Measurements from ENCODE around the gene COL6A2. TPM values are rescaled to one million over a fixed set of nuclear protein-coding genes. Genes with fewer than 3 reads are reported as not detected.

The COL6A2 gene
- total RNA-seq, 1 donor: 487 TPM

DNA sequence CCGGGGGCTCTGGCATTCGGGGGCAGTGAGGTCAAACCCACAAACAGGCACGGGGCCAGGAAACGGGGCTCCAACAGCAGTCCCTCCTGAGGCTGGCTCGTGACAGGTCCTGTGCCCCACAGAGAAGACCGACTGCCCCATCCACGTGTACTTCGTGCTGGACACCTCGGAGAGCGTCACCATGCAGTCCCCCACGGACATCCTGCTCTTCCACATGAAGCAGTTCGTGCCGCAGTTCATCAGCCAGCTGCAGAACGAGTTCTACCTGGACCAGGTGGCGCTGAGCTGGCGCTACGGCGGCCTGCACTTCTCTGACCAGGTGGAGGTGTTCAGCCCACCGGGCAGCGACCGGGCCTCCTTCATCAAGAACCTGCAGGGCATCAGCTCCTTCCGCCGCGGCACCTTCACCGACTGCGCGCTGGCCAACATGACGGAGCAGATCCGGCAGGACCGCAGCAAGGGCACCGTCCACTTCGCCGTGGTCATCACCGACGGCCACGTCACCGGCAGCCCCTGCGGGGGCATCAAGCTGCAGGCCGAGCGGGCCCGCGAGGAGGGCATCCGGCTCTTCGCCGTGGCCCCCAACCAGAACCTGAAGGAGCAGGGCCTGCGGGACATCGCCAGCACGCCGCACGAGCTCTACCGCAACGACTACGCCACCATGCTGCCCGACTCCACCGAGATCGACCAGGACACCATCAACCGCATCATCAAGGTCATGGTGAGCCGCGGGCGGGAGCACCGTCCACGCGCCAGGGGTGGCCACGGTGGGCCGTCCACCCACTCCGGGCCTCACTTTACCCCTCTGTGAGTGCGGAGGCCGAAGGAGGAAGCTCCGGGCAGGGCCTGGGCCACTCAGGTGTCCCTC, 14.2 kb downstream of the COL6A2 start:
- TF ChIP-seq, protein P1, sequence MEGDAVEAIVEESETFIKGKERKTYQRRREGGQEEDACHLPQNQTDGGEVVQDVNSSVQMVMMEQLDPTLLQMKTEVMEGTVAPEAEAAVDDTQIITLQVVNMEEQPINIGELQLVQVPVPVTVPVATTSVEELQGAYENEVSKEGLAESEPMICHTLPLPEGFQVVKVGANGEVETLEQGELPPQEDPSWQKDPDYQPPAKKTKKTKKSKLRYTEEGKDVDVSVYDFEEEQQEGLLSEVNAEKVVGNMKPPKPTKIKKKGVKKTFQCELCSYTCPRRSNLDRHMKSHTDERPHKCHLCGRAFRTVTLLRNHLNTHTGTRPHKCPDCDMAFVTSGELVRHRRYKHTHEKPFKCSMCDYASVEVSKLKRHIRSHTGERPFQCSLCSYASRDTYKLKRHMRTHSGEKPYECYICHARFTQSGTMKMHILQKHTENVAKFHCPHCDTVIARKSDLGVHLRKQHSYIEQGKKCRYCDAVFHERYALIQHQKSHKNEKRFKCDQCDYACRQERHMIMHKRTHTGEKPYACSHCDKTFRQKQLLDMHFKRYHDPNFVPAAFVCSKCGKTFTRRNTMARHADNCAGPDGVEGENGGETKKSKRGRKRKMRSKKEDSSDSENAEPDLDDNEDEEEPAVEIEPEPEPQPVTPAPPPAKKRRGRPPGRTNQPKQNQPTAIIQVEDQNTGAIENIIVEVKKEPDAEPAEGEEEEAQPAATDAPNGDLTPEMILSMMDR (IDR thresholded peaks at IDR 0.05; ENCODE audit: insufficient read depth, low read depth, low read length): no peak
- no peak for DNase-seq (ENCODE audit: low read depth)
- H3K4me3 ChIP-seq (ENCODE audit: low read depth, low read length): no peak overlapping the region

DNA sequence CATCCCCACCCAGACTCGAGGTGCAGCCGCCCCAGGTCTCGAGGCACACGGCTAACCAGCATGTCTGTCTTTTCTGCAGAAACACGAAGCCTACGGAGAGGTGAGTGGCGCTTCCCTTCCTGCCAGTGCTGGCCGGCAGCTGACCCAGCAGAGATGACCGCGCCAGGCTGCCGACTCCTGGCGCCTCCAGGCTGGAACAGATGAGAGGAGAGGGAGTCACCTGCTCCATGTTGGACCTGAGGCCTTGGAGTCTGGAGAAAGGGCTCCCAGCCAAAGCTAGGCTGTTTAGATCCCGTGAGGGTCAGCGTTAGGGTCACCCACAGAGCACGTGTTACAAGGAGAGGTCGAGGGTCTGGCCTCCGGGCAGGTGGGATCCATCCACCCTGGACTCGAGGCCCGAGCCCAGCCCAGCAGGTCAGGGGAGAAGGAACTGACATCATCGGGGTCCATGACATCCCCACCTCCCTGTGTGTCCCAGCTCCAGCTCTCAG, 14.9 kb downstream of the COL6A2 start:
- TF ChIP-seq, protein P1 (IDR thresholded peaks at IDR 0.05; ENCODE audit: insufficient read depth, low read depth, low read length): no peak
- DNase-seq (ENCODE audit: low read depth): no peak
- H3K4me3 ChIP-seq (ENCODE audit: low read depth, low read length): no peak overlapping the region

DNA sequence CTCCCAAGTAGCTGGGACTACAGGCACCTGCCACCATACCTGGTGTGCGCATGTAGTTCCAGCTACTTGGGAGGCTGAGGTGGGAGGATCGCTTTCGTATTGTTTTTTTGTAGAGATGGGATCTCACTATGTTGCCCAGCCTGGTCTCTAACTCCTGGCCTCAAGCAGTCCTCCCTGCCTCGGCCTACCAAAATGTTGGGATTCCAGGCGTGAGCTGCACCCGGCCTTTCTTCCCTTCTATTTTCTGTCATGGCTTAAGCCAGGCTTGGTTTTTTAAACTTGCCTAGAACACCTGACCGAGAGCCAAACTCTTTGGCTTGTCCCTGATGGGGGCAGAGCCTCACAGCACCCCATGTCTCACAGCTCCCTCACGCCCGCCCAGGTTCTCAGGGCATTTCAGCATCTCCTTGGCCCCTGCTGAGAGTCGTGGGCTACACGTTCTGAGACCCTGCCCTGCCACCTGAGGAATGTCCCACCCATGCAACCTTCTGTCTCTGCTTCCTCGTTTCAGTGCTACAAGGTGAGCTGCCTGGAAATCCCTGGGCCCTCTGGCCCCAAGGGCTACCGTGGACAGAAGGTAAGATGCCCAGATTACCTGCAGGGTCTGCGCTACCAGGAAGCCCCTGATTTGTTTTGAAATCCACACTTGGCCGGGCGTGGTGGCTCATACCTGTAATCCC, 15.7 kb downstream of the COL6A2 start:
- H3K4me3 ChIP-seq (ENCODE audit: low read depth, low read length): no peak overlapping the region
- TF ChIP-seq, protein P1 (IDR thresholded peaks at IDR 0.05; ENCODE audit: insufficient read depth, low read depth, low read length): no peak
- no peak for DNase-seq (ENCODE audit: low read depth)

DNA sequence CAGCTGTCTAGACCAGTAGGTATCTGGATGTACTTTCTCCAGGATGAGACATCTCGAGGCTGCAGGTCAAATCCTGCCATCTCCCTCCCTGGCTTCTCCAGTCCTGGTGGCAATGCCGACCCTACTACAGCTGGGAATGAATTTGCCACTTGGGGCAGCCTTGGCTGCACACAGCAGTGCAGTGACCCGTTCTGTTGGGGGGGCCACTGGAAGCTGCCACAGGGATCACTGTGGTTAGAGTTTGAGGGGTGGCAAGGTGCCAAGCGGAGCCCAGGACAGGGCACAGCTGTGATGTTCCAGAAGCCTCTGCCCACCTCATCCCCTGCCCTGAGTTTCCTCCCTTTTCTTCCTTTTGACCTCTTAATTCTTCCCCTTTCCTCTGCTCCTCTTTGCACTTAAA, 17.1 kb downstream of the COL6A2 start:
- DNase-seq (ENCODE audit: low read depth): no peak
- H3K4me3 ChIP-seq (ENCODE audit: low read depth, low read length): no peak overlapping the region
- TF ChIP-seq, protein P1 (IDR thresholded peaks at IDR 0.05; ENCODE audit: insufficient read depth, low read depth, low read length): no peak

DNA sequence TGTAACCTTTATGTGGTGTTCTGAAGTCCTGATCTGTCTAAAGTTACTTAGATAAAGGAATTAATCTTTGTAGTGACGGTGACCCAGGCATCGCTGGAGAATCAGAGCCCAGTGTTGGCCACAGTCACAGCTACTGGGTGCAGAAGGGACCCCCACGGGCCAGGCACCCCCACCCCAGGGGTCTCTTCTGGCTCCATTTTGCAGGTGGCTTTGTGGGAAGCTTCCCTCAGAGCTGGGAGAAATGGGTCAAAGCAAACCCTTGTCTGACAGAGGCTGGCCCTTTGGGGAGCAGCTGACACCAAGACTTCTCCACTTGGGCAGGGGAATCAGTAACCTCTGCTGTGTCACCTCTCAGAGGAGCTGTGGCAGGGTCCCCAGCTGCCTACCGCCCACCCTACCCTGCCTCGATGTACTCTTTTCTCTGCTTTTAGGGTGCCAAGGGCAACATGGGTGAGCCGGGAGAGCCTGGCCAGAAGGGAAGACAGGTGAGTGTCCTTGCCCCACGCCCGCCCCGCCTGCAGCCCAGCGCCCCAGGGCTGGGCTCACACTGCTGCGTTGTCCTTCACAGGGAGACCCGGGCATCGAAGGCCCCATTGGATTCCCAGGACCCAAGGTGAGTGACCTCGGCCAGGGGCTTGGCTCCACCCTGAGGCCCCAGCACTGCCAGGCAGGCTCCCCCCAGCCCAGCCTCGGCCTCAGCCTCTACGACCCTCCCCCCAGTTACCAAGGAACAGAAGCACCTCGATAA, 17.7 kb downstream of the COL6A2 start:
- no peak for DNase-seq (ENCODE audit: low read depth)
- no peak overlapping the region for H3K4me3 ChIP-seq (ENCODE audit: low read depth, low read length)
- TF ChIP-seq, protein P1 (IDR thresholded peaks at IDR 0.05; ENCODE audit: insufficient read depth, low read depth, low read length): no peak

DNA sequence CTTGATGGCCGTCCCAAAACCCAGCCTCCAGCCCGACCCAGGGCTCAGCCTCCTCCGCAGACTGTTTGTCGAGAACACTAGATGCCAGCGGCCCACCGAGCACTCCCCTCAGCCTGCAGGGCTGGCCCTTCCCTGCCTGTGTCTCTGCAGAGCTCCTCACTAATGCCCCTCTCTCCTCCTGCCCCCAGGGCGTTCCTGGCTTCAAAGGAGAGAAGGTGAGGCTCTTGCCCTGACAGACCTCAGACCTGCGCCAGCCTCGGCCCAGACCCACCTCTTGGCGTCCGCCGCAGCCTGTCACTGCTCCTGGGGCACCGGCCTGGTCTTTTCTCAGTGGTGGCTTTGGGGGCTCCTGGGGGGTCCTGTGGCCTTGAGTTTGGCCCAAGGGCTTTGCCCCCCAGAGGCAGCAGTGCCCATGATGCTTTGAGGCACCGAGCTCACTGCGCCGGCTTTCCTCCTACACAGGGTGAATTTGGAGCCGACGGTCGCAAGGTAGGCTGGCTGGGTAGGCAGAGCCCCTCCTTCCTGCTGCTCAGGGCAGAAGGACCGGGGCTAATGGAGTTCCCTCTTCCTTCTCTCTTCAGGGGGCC, 18.4 kb downstream of the COL6A2 start:
- no peak overlapping the region for H3K4me3 ChIP-seq (ENCODE audit: low read depth, low read length)
- no peak for DNase-seq (ENCODE audit: low read depth)
- TF ChIP-seq, protein P1 (IDR thresholded peaks at IDR 0.05; ENCODE audit: insufficient read depth, low read depth, low read length): no peak
